CD4-positive, alpha-beta memory T cell (primary cell): ENCODE measurements around the gene CNOT11. TPM values are rescaled to one million over a fixed set of nuclear protein-coding genes. Genes with fewer than 3 reads are reported as not detected.
A peak's percentile ranks its signal among the peaks of the same experiment; 100 is the strongest.
"Not testable (repeated sequence)": the region's sequence is repeated elsewhere in the genome, so short reads cannot be mapped to it uniquely, and the experiment has no call there.

ENCODE experiments used
- CTCF ChIA-PET: fragments of 350-600 bp; sonication (Branson Sonifier 250); formaldehyde crosslinking; loops from one replicate; lab custom pipeline; 2021; ENCODE audit warnings: inconsistent platforms; ENCODE audit not compliant: partially characterized antibody; lab: Charles Lee
- POLR2A ChIA-PET: fragments of 350-600 bp; sonication (Branson Sonifier 250); formaldehyde crosslinking; loops from one replicate; lab custom pipeline; 2021; ENCODE audit not compliant: partially characterized antibody; lab: Charles Lee
- DNase-seq, 5 donors: peaks; one replicate each; pipeline versions ENCODE4 v3.0.0 to v3.0.0-alpha.2; 2020 to 2022; ENCODE audit warnings: mixed read lengths in 1 of 5
- H3K27ac ChIP-seq: one replicate; pipeline ENCODE4 v1.7.0; 2013; ENCODE audit warnings: low read depth, low read length
- H3K27me3 ChIP-seq: 2 replicates; pipeline ENCODE4 v1.7.0; 2013; ENCODE audit warnings: mild to moderate bottlenecking, low read length, moderate library complexity; ENCODE audit not compliant: insufficient read depth
- H3K36me3 ChIP-seq: 2 replicates; pipeline ENCODE4 v1.7.0; 2013; ENCODE audit warnings: mild to moderate bottlenecking, low read length, moderate library complexity; ENCODE audit not compliant: insufficient read depth
- H3K4me1 ChIP-seq: 2 replicates; pipeline ENCODE4 v1.7.0; 2013; ENCODE audit warnings: mild to moderate bottlenecking, low read length, moderate library complexity; ENCODE audit not compliant: insufficient read depth
- H3K4me3 ChIP-seq, 2 donors: one replicate each; pipeline ENCODE4 v1.7.0; 2013; ENCODE audit warnings: low read length in 2 of 2, mild to moderate bottlenecking in 1 of 2
- H3K9me3 ChIP-seq, 2 donors: one replicate each; pipeline ENCODE4 v1.7.0; 2013; ENCODE audit warnings: low read length in 2 of 2, control low read depth in 1 of 2; ENCODE audit not compliant: control insufficient read depth in 1 of 2
- H3K27ac Mint-ChIP-seq, 7 donors: one replicate each; pipeline ENCODE4 v1.8.0; 2020 to 2021; ENCODE audit warnings: mixed read lengths in 7 of 7, mild to moderate bottlenecking in 6 of 7, inconsistent platforms in 3 of 7, moderate library complexity in 3 of 7
- H3K27me3 Mint-ChIP-seq, 2 donors: one replicate each; pipeline ENCODE4 v1.8.0; 2020 to 2021; ENCODE audit warnings: mixed read lengths in 2 of 2
- H3K36me3 Mint-ChIP-seq, 2 donors: one replicate each; pipeline ENCODE4 v1.8.0; 2020 to 2021; ENCODE audit warnings: mixed read lengths in 2 of 2, inconsistent platforms in 1 of 2, mild to moderate bottlenecking in 1 of 2
- H3K4me1 Mint-ChIP-seq, 4 donors: one replicate each; pipeline ENCODE4 v1.8.0; 2020 to 2021; ENCODE audit warnings: mixed read lengths in 4 of 4, mild to moderate bottlenecking in 1 of 4
- H3K4me3 Mint-ChIP-seq, 8 donors: one replicate each; pipeline ENCODE4 v1.8.0; 2020 to 2021; ENCODE audit warnings: mixed read lengths in 8 of 8, mild to moderate bottlenecking in 7 of 8, moderate library complexity in 6 of 8, inconsistent platforms in 3 of 8
- H3K9me3 Mint-ChIP-seq, 8 donors: one replicate each; pipeline ENCODE4 v1.8.0; 2020 to 2021; ENCODE audit warnings: mixed read lengths in 8 of 8, mild to moderate bottlenecking in 5 of 8, inconsistent platforms in 3 of 8, moderate library complexity in 1 of 8
- intact Hi-C: fragments of 100-400 bp; cut with micrococcal nuclease; formaldehyde crosslinking; loops from one replicate; pipeline ENCODE4 v1.15.1; 2023
- microRNA-seq: library from miRNA; unstranded; fragments of <30 nt; microRNA quantifications from one replicate; pipeline ENCODE4 v1.2.0, GENCODE V29; 2021; ENCODE audit warnings: borderline replicate concordance, borderline number of aligned reads, borderline microRNAs expressed, mixed read lengths
- polyA plus RNA-seq, 2 donors: library from polyadenylated mRNA; unstranded; fragments of 300-500 nt; fragmentation: Illumina TruSeq; gene quantifications; one replicate each; pipeline ENCODE4 v1.2.3, GENCODE V29; 2021
- total RNA-seq, 2 experiments: library from RNA; stranded (reverse); gene quantifications; one replicate each; pipeline ENCODE4 v1.2.3, GENCODE V29; 2021

CNOT11 gene
- total and polyA plus RNA-seq, 4 experiments from 2014 or later = 53.8 to 75.5 (median 59.5) TPM

GRCh38 chr2:101310090-101310833 is 57.6 kb downstream of the CNOT11 start:
- CTCF ChIA-PET = interaction anchor here (1.5 to 2.3 kb wide), 5 partner anchors 12 to 52 kb away, joined by 5 to 10 read pairs (median 7); no protein-coding TSS in a partner anchor
- peaks cover 42 to 80% (median 53%) of the 10 kb centered on the region in 4 donors for H3K4me1 Mint-ChIP-seq
- H3K27me3 ChIP-seq = no peaks in the 10 kb centered on the region
- H3K4me3 ChIP-seq = no peak overlapping the region
- intact Hi-C loops = no loop called here
- H3K9me3 ChIP-seq = no peaks in the 10 kb centered on the region
- POLR2A ChIA-PET = interaction anchor here (1.1 to 8.2 kb wide), 5 partner anchors 19 to 57 kb away, joined by 3 to 247 read pairs (median 6); partner anchors contain the start of gene CNOT11
- H3K36me3 ChIP-seq = no peaks in the 10 kb centered on the region
- H3K36me3 Mint-ChIP-seq = peaks cover 8 to 28% of the 10 kb centered on the region in 2 donors
- peaks cover 55% of the 10 kb centered on the region for H3K4me1 ChIP-seq
- DNase-seq = no peak
- no peaks in the 10 kb centered on the region for H3K27me3 Mint-ChIP-seq
- no peaks in the 10 kb centered on the region for H3K9me3 Mint-ChIP-seq
- peak overlapping the region; percentile 60 for H3K27ac ChIP-seq
- H3K27ac Mint-ChIP-seq = peak overlapping the region; percentile 89 to 97 (median 94)
- peak overlapping the region; percentile 52 to 100 (median 70) for H3K4me3 Mint-ChIP-seq

DNA sequence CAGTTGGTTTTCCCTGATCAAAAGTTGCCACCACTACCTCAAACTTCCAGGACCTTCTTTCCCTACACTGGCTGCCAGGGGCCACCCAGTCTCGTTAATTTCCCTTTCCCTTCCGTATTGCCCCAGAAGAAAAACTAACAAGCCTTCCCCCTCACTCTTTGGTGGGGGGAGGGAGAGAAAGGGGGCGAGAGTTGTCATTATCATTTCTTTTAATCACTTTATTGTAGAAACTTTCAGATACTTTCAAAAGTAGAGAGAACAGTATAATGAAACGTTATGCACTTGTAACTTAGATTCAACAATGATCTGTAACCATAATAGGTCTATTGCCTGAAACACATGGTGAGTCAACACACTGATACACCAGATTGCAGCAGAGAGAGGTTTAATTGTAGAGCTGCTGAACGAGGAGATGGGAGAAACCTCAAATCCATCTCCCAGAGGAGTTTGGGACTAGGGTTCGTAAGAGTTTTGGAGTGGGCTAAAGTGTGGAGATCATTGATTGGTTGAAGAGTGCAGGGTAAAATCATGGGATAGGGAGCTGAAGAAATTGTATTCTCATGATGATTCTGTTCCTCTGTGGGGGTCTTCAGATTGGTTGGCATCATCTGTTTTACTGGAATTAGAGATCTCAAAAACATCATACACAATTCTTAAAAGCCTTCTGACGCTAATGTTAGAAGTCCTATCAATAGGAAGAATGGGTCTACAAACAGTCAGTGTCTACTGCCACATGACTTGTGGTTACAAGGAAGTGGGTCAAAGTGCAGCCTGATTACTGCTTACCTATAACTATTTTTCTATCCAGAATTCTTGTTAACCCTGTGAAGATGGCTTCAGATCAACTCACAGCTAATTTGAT is 58.4 kb downstream of the CNOT11 start:
- POLR2A ChIA-PET = interaction anchor here (0.8 to 8.2 kb wide), 7 partner anchors 12 to 58 kb away, joined by 3 to 247 read pairs (median 3); no protein-coding TSS in a partner anchor
- H3K4me1 ChIP-seq = peaks cover 47% of the 10 kb centered on the region

DNA sequence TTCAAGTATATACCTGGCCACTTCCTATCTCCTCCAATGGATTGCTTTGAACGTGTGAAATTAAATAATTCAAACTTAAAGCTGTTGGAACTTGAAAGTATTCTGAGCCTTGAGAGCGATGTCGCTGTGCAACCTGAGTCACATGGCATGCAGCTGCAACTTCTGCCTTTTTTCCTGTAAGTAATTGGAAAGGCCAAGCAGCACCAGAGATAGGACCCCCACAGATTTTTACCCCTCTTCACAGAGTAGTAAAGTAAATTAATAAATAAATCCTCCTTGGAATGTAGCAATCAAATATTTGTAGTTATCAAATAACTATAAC is 59.0 kb downstream of the CNOT11 start:
- Mint-ChIP-seq H3K27ac (peak overlapping the region; percentile 81 to 97 (median 94)), H3K27me3 (no peaks in the 10 kb centered on the region), H3K4me3 (peak overlapping the region in 7 of 8 donors; percentile 39 to 100 (median 70)), H3K36me3 (peaks cover 2 to 14% of the 10 kb centered on the region in 2 donors), H3K9me3 (no peaks in the 10 kb centered on the region), H3K4me1 (peaks cover 38 to 77% (median 50%) of the 10 kb centered on the region in 4 donors)
- H3K4me3 ChIP-seq = no peak overlapping the region
- DNase-seq = no peak
- H3K4me1 ChIP-seq = peaks cover 44% of the 10 kb centered on the region
- H3K36me3 ChIP-seq = no peaks in the 10 kb centered on the region
- intact Hi-C loops = loop anchor here (1.0 kb wide), 1 partner anchor 13 kb away; no protein-coding TSS in a partner anchor
- H3K9me3 ChIP-seq = no peaks in the 10 kb centered on the region
- ChIA-PET CTCF (interaction anchor here (0.8 to 1.9 kb wide), 6 partner anchors 12 to 76 kb away, joined by 3 to 7 read pairs (median 4); partner anchors contain the start of gene CREG2), POLR2A (interaction anchor here (0.8 to 8.2 kb wide), 6 partner anchors 11 to 58 kb away, joined by 3 to 247 read pairs (median 3); no protein-coding TSS in a partner anchor)
- H3K27me3 ChIP-seq = no peaks in the 10 kb centered on the region
- peak overlapping the region; percentile 60 for H3K27ac ChIP-seq

More for the DNA sequence above, 58.4 kb downstream of the CNOT11 start:
- Mint-ChIP-seq H3K36me3 (peaks cover 5 to 20% of the 10 kb centered on the region in 2 donors), H3K9me3 (no peaks in the 10 kb centered on the region), H3K27ac (peak overlapping the region; percentile 89 to 97 (median 94)), H3K4me3 (peak overlapping the region; percentile 39 to 100 (median 70)), H3K4me1 (peaks cover 38 to 77% (median 50%) of the 10 kb centered on the region in 4 donors), H3K27me3 (no peaks in the 10 kb centered on the region)
- intact Hi-C loops = loop anchor here (1.0 kb wide), 1 partner anchor 13 kb away; no protein-coding TSS in a partner anchor
- H3K9me3 ChIP-seq = no peaks in the 10 kb centered on the region
- CTCF ChIA-PET = interaction anchor here (0.8 to 1.9 kb wide), 6 partner anchors 12 to 76 kb away, joined by 3 to 10 read pairs (median 6); partner anchors contain the start of gene CREG2
- H3K27me3 ChIP-seq = no peaks in the 10 kb centered on the region
- peak overlapping the region; percentile 60 for H3K27ac ChIP-seq
- peak; percentile 55 to 75 (median 61) for DNase-seq
- H3K36me3 ChIP-seq = no peaks in the 10 kb centered on the region
- no peak overlapping the region for H3K4me3 ChIP-seq

DNA sequence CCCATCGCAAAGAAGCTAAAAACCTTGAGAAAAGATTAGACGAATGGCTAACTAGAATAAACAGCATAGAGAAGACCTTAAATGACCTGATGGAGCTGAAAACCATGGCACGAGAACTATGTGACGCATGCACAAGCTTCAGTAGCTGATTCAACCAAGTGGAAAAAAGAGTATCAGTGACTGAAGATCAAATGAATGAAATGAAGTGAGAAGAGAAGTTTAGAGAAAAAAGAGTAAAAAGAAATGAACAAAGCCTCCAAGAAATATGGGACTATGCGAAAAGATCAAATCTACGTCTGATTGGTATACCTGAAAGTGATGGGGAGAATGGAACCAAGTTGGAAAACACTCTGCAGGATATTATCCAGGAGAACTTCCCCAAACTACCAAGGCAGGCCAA is 63.9 kb downstream of the CNOT11 start:
- peaks cover 15% of the 10 kb centered on the region for H3K4me1 ChIP-seq
- H3K4me3 ChIP-seq, DNase-seq, H3K9me3 Mint-ChIP-seq, H3K36me3 ChIP-seq, H3K27me3 Mint-ChIP-seq, H3K36me3 Mint-ChIP-seq, intact Hi-C loops, POLR2A ChIA-PET, H3K27me3 ChIP-seq, H3K9me3 ChIP-seq, H3K27ac ChIP-seq, CTCF ChIA-PET: not testable (repeated sequence)
- peak overlapping the region in 2 of 7 donors; percentile 59 to 66 for H3K27ac Mint-ChIP-seq
- peaks cover 11 to 38% (median 29%) of the 10 kb centered on the region in 4 donors for H3K4me1 Mint-ChIP-seq
- peak overlapping the region in 1 of 8 donors; percentile 41 for H3K4me3 Mint-ChIP-seq

Small RNAs within 50 kb of the gene (microRNA-seq; reads per million reads assigned to microRNA genes)
- 3.1 reads per million, percentile 13 among the genes with 10 or more reads in this experiment for gene MIR5696

Other genes starting within 250 kb of the CNOT11 start
- 1 to 10 TPM; 2.0 to 2.4 TPM for gene TBC1D8, start 101.5 kb upstream of the CNOT11 start, total RNA-seq
- under 1 TPM; 0.15 to 0.88 TPM for gene TBC1D8, start 101.5 kb upstream of the CNOT11 start, polyA plus RNA-seq
- 100 to 1,000 TPM; 138 to 154 TPM for gene RNF149, start 55.8 kb downstream of the CNOT11 start, total RNA-seq
- gene RNF149, start 55.8 kb downstream of the CNOT11 start, polyA plus RNA-seq = 10 to 100 TPM; 67.6 to 94.6 TPM
- gene CREG2, start 134.6 kb downstream of the CNOT11 start, total RNA-seq = not detected
- under 1 TPM in 1 of 2 donors, not detected in 1; 0.32 TPM for gene CREG2, start 134.6 kb downstream of the CNOT11 start, polyA plus RNA-seq
- 1 to 10 TPM; 1.2 to 1.3 TPM for gene RFX8, start 222.2 kb downstream of the CNOT11 start, total RNA-seq
- gene RFX8, start 222.2 kb downstream of the CNOT11 start, polyA plus RNA-seq = not detected